Hindlimb muscle (tissue), 1 donor: ENCODE data around the gene DERL3. TPM values are rescaled to one million over a fixed set of nuclear protein-coding genes. Genes with fewer than 3 reads are reported as not detected.

ENCODE experiments used
- DNase-seq: peaks from one replicate; pipeline ENCODE4 v3.0.0-alpha.2; 2013
- polyA plus RNA-seq: library from polyadenylated mRNA; unstranded; fragments of 120-200 nt; gene quantifications from one replicate; pipeline ENCODE4 v1.2.1, GENCODE V29; 2013; ENCODE audit not compliant: insufficient read length

Gene DERL3
- polyA plus RNA-seq, 1 donor = 1.2 TPM

GRCh38 chr22:23847310-23847920 lies 8.6 kb upstream of the DERL3 start:
- no peak for DNase-seq

GRCh38 chr22:23846081-23846469 lies 7.3 kb upstream of the DERL3 start:
- no peak for DNase-seq

GRCh38 chr22:23845265-23846080 lies 6.7 kb upstream of the DERL3 start:
- DNase-seq = no peak

- no peak for DNase-seq
Observed at GRCh38 chr22:23844739-23845202, 6.0 kb upstream of the DERL3 start.

GRCh38 chr22:23842599-23842998 lies 3.8 kb upstream of the DERL3 start:
- no peak for DNase-seq

GRCh38 chr22:23841736-23842445 lies 3.1 kb upstream of the DERL3 start:
- DNase-seq = no peak

- no peak for DNase-seq
Observed at GRCh38 chr22:23841292-23841691, 2.5 kb upstream of the DERL3 start.

- DNase-seq = no peak
Observed at GRCh38 chr22:23840026-23840425, 1.2 kb upstream of the DERL3 start.

- DNase-seq = no peak
Observed at GRCh38 chr22:23837911-23838680, 710 bp downstream of the DERL3 start.

GRCh38 chr22:23837496-23837859 lies 1.3 kb downstream of the DERL3 start:
- no peak for DNase-seq

GRCh38 chr22:23836692-23837495 lies 1.9 kb downstream of the DERL3 start:
- DNase-seq = no peak

- no peak for DNase-seq
Observed at GRCh38 chr22:23836281-23836680, 2.5 kb downstream of the DERL3 start.

- DNase-seq = no peak
Observed at GRCh38 chr22:23835484-23836144, 3.2 kb downstream of the DERL3 start.

- DNase-seq = no peak
Observed at GRCh38 chr22:23834793-23835483, 3.9 kb downstream of the DERL3 start.

- no peak for DNase-seq
Observed at GRCh38 chr22:23834406-23834792, 4.4 kb downstream of the DERL3 start.

- DNase-seq = no peak
Observed at GRCh38 chr22:23833911-23834317, 4.9 kb downstream of the DERL3 start.

GRCh38 chr22:23833017-23833751 lies 5.6 kb downstream of the DERL3 start:
- no peak for DNase-seq

GRCh38 chr22:23832226-23833016 lies 6.4 kb downstream of the DERL3 start:
- no peak for DNase-seq

GRCh38 chr22:23831781-23832180 lies 7.0 kb downstream of the DERL3 start:
- DNase-seq = no peak
